HEK293 (cell line): Measurements from ENCODE around the gene SPNS2.
"Not testable (repeated sequence)": the region's sequence is repeated elsewhere in the genome, so short reads cannot be mapped to it uniquely, and the experiment has no call there.

Experiments used
- CTCF ChIA-PET: fragments of 350-600 bp; formaldehyde crosslinking; extraction: SDS; loops from one replicate; lab custom pipeline; 2021; ENCODE audit warnings: antibody characterized with exemption; lab: Yijun Ruan, JAX
- POLR2A ChIA-PET: fragments of 300-600 bp; formaldehyde crosslinking; extraction: SDS; loops from one replicate; lab custom pipeline; 2020; ENCODE audit warnings: antibody characterized with exemption, inconsistent platforms; lab: Yijun Ruan, JAX
- H3K27ac ChIP-seq: fragments of 200-500 bp; sonication (Bioruptor generic); 2 replicates; pipeline ENCODE4 v1.5.1; 2014; ENCODE audit warnings: low read depth, low read length, control low read depth, inconsistent platforms; ENCODE audit errors: extremely low read depth
- H3K36me3 ChIP-seq, 2 experiments: fragments of 200-500 bp in 1 of 2; sonication (Bioruptor generic) in 1 of 2; 1 replicate in 1 of 2; 2 replicates in 1 of 2; pipeline ENCODE4 v1.5.1; 2014 to 2017; ENCODE audit warnings: inconsistent platforms in 2 of 2, low read length in 2 of 2; ENCODE audit not compliant: control insufficient read depth in 2 of 2, insufficient read depth in 1 of 2
- H3K4me1 ChIP-seq: fragments of 200-500 bp; sonication (Bioruptor generic); 2 replicates; pipeline ENCODE4 v1.5.1; 2014; ENCODE audit warnings: mild to moderate bottlenecking, low read length, inconsistent platforms; ENCODE audit not compliant: control insufficient read depth, insufficient read depth
- H3K4me3 ChIP-seq: 2 replicates; pipeline ENCODE4 v1.5.1; 2011; ENCODE audit warnings: low read depth, mild to moderate bottlenecking, control low read depth, low read length, moderate library complexity
- H3K9me3 ChIP-seq: fragments of 200-500 bp; sonication (Bioruptor generic); 2 replicates; pipeline ENCODE4 v1.5.1; 2014; ENCODE audit warnings: low read depth, low read length, inconsistent platforms; ENCODE audit not compliant: control insufficient read depth, insufficient read depth
- SCRT2 ChIP-seq: fragments of 450-650 bp; formaldehyde crosslinking; IDR thresholded peaks from 2 replicates; pipeline ENCODE4 v1.5.1; 2016; ENCODE audit warnings: missing biosample characterization, missing genetic modification characterization
- WT1 ChIP-seq: fragments of 450-650 bp; formaldehyde crosslinking; IDR thresholded peaks from 2 replicates; pipeline ENCODE4 v1.5.1; 2016; ENCODE audit warnings: missing biosample characterization, missing genetic modification characterization
- ZBTB1 ChIP-seq: fragments of 450-650 bp; formaldehyde crosslinking; IDR thresholded peaks from 2 replicates; pipeline ENCODE4 v1.5.1; 2016; ENCODE audit warnings: missing biosample characterization, missing genetic modification characterization
- ZNF133 ChIP-seq: fragments of 450-650 bp; formaldehyde crosslinking; IDR thresholded peaks from 2 replicates; pipeline ENCODE4 v1.5.1; 2016; ENCODE audit warnings: missing biosample characterization, missing genetic modification characterization
- ZNF138 ChIP-seq: fragments of 450-650 bp; formaldehyde crosslinking; IDR thresholded peaks from 2 replicates; pipeline ENCODE4 v1.5.1; 2016; ENCODE audit warnings: missing biosample characterization, missing genetic modification characterization, borderline replicate concordance
- ZNF146 ChIP-seq: fragments of 450-650 bp; formaldehyde crosslinking; IDR thresholded peaks from 2 replicates; pipeline ENCODE4 v1.5.1; 2016; ENCODE audit warnings: missing biosample characterization, missing genetic modification characterization
- ZNF169 ChIP-seq: fragments of 450-650 bp; formaldehyde crosslinking; IDR thresholded peaks from 2 replicates; pipeline ENCODE4 v1.5.1; 2016; ENCODE audit warnings: missing biosample characterization, missing genetic modification characterization
- ZNF175 ChIP-seq: fragments of 450-650 bp; formaldehyde crosslinking; IDR thresholded peaks from 2 replicates; pipeline ENCODE4 v1.5.1; 2016; ENCODE audit warnings: missing biosample characterization, missing genetic modification characterization
- ZNF404 ChIP-seq: fragments of 450-650 bp; formaldehyde crosslinking; IDR thresholded peaks from 2 replicates; pipeline ENCODE4 v1.5.1; 2017; ENCODE audit warnings: missing biosample characterization, missing genetic modification characterization
- ZNF426 ChIP-seq: fragments of 450-650 bp; formaldehyde crosslinking; IDR thresholded peaks from 2 replicates; pipeline ENCODE4 v1.5.1; 2017; ENCODE audit warnings: missing biosample characterization, missing genetic modification characterization, mild to moderate bottlenecking, inconsistent platforms, moderate library complexity
- ZNF473 ChIP-seq: fragments of 450-650 bp; formaldehyde crosslinking; IDR thresholded peaks from 2 replicates; pipeline ENCODE4 v1.5.1; 2017; ENCODE audit warnings: missing biosample characterization, missing genetic modification characterization
- ZNF561 ChIP-seq: fragments of 450-650 bp; IDR thresholded peaks from 2 replicates; pipeline ENCODE4 v1.5.1; 2018; ENCODE audit warnings: missing biosample characterization, missing genetic modification characterization, borderline replicate concordance
- TF ChIP-seq, protein P1 (sequence below): fragments of 450-650 bp; formaldehyde crosslinking; IDR thresholded peaks from 2 replicates; pipeline ENCODE4 v1.5.1; 2016; ENCODE audit warnings: missing biosample characterization, missing genetic modification characterization
- TF ChIP-seq, protein P2 (sequence below): fragments of 450-650 bp; formaldehyde crosslinking; IDR thresholded peaks from 2 replicates; pipeline ENCODE4 v1.5.1; 2017; ENCODE audit warnings: missing biosample characterization, missing genetic modification characterization
- TF ChIP-seq, protein P3 (sequence below): IDR thresholded peaks from 2 replicates; pipeline ENCODE4 v1.6.1; 2011; ENCODE audit warnings: mild to moderate bottlenecking, low read depth, low read length, borderline replicate concordance
- TF ChIP-seq, protein P4 (sequence below): fragments of 450-650 bp; formaldehyde crosslinking; IDR thresholded peaks from 2 replicates; pipeline ENCODE4 v1.5.0; 2017; ENCODE audit warnings: missing biosample characterization, missing genetic modification characterization, borderline replicate concordance

The SPNS2 gene

DNA sequence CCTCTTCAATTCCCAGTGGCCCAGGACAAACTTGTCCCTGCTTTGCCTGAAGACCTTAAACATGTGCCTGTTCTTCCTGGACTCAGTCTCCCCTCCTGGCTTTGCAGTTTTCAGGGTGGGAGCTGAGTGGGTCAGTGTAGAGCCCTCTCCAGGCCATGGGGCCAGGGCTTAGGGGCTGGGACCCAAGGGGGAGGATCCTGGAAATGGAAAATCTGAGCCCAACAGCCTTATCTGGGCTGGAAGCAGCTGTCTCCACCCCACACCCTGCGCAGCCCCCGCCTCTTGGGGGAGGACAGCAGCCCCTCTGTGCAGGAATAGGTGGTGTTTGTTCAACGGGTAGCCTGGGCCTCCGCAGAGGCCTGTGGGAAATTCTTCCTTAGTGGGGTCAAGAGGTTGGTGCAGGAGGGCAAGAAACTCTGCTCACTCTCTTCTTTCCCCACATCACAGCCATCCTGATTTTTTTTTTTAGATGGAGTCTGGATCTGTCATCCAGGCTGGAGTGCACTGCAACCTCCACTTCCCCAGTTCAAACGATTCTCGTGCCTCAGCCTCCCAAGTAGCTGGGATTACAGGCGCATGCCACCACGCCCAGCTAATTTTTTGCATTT lies 78.8 kb downstream of the SPNS2 start:
- Histone ChIP-seq H3K4me3 (no peak overlapping the region), H3K27ac (no peak overlapping the region), H3K36me3 (no peaks in the 10 kb centered on the region), H3K4me1 (0 out of 2 replicates have a peak, but pooled peaks cover 4% of the 10 kb centered on the region), H3K9me3 (no peaks in the 10 kb centered on the region)
- POLR2A ChIA-PET = no interaction called here
- CTCF ChIA-PET = interaction anchor here (0.7 to 3.8 kb wide), 2 partner anchors 10 to 12 kb away, joined by 3 to 23 read pairs; no protein-coding TSS in a partner anchor
- no peak for TF ChIP-seq ZNF404
- TF ChIP-seq ZNF426 = no peak
- no peak for TF ChIP-seq ZNF473 (tag by site-specific recombination)
- no peak for TF ChIP-seq ZNF175 (tag by site-specific recombination)
- TF ChIP-seq, protein P1, sequence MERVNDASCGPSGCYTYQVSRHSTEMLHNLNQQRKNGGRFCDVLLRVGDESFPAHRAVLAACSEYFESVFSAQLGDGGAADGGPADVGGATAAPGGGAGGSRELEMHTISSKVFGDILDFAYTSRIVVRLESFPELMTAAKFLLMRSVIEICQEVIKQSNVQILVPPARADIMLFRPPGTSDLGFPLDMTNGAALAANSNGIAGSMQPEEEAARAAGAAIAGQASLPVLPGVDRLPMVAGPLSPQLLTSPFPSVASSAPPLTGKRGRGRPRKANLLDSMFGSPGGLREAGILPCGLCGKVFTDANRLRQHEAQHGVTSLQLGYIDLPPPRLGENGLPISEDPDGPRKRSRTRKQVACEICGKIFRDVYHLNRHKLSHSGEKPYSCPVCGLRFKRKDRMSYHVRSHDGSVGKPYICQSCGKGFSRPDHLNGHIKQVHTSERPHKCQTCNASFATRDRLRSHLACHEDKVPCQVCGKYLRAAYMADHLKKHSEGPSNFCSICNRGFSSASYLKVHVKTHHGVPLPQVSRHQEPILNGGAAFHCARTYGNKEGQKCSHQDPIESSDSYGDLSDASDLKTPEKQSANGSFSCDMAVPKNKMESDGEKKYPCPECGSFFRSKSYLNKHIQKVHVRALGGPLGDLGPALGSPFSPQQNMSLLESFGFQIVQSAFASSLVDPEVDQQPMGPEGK = no peak
- TF ChIP-seq, protein P2, sequence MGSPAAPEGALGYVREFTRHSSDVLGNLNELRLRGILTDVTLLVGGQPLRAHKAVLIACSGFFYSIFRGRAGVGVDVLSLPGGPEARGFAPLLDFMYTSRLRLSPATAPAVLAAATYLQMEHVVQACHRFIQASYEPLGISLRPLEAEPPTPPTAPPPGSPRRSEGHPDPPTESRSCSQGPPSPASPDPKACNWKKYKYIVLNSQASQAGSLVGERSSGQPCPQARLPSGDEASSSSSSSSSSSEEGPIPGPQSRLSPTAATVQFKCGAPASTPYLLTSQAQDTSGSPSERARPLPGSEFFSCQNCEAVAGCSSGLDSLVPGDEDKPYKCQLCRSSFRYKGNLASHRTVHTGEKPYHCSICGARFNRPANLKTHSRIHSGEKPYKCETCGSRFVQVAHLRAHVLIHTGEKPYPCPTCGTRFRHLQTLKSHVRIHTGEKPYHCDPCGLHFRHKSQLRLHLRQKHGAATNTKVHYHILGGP = no peak
- no peak for TF ChIP-seq ZNF146 (tag by site-specific recombination)
- no peak for TF ChIP-seq ZNF133 (tag by site-specific recombination)
- TF ChIP-seq SCRT2 (tag by site-specific recombination) = no peak
- no peak for TF ChIP-seq ZNF561 (tag by site-specific recombination)
- TF ChIP-seq, protein P3, sequence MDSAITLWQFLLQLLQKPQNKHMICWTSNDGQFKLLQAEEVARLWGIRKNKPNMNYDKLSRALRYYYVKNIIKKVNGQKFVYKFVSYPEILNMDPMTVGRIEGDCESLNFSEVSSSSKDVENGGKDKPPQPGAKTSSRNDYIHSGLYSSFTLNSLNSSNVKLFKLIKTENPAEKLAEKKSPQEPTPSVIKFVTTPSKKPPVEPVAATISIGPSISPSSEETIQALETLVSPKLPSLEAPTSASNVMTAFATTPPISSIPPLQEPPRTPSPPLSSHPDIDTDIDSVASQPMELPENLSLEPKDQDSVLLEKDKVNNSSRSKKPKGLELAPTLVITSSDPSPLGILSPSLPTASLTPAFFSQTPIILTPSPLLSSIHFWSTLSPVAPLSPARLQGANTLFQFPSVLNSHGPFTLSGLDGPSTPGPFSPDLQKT = no peak
- no peak for TF ChIP-seq ZNF138 (tag by site-specific recombination)
- no peak for TF ChIP-seq ZBTB1 (tag by site-specific recombination)
- TF ChIP-seq, protein P4, sequence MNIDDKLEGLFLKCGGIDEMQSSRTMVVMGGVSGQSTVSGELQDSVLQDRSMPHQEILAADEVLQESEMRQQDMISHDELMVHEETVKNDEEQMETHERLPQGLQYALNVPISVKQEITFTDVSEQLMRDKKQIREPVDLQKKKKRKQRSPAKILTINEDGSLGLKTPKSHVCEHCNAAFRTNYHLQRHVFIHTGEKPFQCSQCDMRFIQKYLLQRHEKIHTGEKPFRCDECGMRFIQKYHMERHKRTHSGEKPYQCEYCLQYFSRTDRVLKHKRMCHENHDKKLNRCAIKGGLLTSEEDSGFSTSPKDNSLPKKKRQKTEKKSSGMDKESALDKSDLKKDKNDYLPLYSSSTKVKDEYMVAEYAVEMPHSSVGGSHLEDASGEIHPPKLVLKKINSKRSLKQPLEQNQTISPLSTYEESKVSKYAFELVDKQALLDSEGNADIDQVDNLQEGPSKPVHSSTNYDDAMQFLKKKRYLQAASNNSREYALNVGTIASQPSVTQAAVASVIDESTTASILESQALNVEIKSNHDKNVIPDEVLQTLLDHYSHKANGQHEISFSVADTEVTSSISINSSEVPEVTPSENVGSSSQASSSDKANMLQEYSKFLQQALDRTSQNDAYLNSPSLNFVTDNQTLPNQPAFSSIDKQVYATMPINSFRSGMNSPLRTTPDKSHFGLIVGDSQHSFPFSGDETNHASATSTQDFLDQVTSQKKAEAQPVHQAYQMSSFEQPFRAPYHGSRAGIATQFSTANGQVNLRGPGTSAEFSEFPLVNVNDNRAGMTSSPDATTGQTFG (tag by site-specific recombination) = no peak
- no peak for TF ChIP-seq WT1 (tag by site-specific recombination)
- TF ChIP-seq ZNF169 (tag by site-specific recombination) = no peak

GRCh38 chr17:4578349-4578748 lies 79.7 kb downstream of the SPNS2 start:
- H3K4me1 ChIP-seq, POLR2A ChIA-PET, H3K4me3 ChIP-seq, H3K36me3 ChIP-seq, H3K9me3 ChIP-seq, H3K27ac ChIP-seq: not testable (repeated sequence)
- CTCF ChIA-PET = interaction anchor here (3.8 kb wide), 1 partner anchor 11 kb away, joined by 23 read pairs; no protein-coding TSS in a partner anchor
